WI38 (cell line): ENCODE data around the gene PARD3B.

ENCODE experiments used
- H3K4me3 ChIP-seq: 2 replicates; pipeline ENCODE4 v1.5.1; 2011; ENCODE audit warnings: low read depth, mild to moderate bottlenecking, control low read depth, low read length
- TF ChIP-seq, protein P1 (sequence below): IDR thresholded peaks from 2 replicates; pipeline ENCODE4 v1.5.1; 2012; ENCODE audit warnings: low read depth, mild to moderate bottlenecking, control low read depth, low read length

Gene PARD3B

DNA sequence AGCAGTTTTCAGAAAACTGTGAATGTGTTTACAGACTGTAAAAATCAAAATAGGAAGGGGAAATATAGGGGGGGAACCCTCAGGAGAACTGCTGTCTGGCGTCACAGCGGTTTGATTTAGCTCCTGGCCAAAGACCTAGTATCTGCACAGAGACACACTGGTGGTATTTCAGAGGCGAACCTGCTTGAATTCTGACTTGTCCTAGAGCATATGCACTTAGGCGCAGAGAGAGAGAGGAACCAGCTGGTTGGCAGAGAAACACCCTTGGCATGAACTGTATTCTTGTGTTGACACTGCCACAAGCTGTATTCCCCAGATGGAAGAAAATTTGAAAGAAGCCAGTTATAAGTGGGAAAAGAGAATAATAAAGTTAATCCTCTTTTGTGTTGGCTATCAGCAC, 630.6 kb downstream of the PARD3B start:
- no peak overlapping the region for H3K4me3 ChIP-seq
- TF ChIP-seq, protein P1, sequence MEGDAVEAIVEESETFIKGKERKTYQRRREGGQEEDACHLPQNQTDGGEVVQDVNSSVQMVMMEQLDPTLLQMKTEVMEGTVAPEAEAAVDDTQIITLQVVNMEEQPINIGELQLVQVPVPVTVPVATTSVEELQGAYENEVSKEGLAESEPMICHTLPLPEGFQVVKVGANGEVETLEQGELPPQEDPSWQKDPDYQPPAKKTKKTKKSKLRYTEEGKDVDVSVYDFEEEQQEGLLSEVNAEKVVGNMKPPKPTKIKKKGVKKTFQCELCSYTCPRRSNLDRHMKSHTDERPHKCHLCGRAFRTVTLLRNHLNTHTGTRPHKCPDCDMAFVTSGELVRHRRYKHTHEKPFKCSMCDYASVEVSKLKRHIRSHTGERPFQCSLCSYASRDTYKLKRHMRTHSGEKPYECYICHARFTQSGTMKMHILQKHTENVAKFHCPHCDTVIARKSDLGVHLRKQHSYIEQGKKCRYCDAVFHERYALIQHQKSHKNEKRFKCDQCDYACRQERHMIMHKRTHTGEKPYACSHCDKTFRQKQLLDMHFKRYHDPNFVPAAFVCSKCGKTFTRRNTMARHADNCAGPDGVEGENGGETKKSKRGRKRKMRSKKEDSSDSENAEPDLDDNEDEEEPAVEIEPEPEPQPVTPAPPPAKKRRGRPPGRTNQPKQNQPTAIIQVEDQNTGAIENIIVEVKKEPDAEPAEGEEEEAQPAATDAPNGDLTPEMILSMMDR, result no peak

DNA sequence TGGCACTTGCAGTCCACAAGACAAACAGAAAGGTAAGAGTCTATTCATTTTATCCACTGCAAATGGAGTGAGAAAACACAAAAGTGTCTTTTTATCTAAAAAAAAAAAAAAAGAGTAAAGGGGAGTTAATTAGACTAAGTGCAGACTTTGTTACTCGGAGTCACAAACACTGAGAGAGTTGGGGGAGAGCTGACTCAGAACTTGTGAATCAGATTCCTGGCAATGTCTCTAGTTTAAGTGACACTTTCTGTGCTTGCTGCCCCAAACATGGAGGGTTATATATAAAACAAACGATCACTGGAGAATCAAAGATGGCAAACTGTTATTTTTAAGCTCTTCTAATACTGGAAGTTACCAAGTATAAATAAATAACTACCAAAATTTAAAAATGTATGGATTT, 631.3 kb downstream of the PARD3B start:
- no peak overlapping the region for H3K4me3 ChIP-seq
- TF ChIP-seq, protein P1, result no peak

DNA sequence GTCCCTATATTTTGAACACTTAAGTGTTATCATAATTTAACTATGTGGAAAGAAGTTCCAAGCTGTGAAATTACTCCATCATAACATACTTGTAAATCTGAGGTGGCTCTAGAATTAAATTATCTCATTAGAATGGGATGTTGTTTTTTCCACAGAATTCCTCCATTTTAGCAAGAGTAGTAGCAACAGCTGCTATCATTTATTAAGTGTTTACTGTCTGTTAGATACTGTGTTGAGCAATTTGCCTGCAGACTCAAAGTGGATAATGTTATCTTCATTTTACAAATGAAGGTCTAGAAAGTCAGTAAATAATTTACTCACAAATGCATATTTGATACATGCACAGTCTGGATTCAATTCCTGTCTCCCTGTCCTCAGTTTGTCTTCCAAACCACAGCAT, 632.3 kb downstream of the PARD3B start:
- TF ChIP-seq, protein P1, result no peak
- no peak overlapping the region for H3K4me3 ChIP-seq

DNA sequence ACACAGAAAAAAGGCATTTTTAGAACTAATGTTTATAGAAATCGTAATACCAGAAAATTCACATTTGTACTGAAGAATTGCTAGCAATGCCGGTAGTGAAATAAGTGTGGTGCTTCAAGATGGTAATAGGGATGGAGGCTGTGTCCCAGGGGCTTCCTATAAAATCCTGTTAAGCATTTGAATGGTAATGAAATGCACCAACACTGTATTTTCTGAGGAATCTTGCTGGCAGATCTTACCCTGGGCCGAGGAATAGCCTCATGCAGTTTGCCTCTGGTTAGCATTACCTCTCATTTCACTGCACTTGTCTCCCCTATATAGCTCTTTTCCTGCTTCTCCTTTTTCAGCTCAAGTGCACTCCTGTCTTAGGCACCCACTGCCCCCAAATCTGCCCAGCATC, 635.5 kb downstream of the PARD3B start:
- TF ChIP-seq, protein P1, result no peak
- no peak overlapping the region for H3K4me3 ChIP-seq

DNA sequence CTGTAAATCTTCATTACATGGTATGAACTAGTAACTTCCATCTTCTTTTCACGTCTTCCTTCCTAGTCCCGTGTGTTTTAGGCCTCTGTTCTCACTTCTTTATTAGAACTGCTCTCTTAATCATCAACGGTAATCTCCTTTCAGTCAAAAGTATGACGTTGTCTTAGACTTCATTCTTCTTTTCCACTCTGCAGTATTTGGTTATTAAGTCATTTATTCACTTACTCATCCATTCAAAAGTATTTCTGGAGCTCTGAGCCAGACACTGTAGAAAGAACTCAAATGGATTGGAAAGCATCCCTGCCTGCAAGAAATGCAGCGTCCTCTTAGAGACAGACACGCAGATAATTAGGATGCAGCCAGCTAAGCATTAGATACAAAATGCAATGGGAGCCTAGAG, 642.5 kb downstream of the PARD3B start:
- TF ChIP-seq, protein P1, result no peak

DNA sequence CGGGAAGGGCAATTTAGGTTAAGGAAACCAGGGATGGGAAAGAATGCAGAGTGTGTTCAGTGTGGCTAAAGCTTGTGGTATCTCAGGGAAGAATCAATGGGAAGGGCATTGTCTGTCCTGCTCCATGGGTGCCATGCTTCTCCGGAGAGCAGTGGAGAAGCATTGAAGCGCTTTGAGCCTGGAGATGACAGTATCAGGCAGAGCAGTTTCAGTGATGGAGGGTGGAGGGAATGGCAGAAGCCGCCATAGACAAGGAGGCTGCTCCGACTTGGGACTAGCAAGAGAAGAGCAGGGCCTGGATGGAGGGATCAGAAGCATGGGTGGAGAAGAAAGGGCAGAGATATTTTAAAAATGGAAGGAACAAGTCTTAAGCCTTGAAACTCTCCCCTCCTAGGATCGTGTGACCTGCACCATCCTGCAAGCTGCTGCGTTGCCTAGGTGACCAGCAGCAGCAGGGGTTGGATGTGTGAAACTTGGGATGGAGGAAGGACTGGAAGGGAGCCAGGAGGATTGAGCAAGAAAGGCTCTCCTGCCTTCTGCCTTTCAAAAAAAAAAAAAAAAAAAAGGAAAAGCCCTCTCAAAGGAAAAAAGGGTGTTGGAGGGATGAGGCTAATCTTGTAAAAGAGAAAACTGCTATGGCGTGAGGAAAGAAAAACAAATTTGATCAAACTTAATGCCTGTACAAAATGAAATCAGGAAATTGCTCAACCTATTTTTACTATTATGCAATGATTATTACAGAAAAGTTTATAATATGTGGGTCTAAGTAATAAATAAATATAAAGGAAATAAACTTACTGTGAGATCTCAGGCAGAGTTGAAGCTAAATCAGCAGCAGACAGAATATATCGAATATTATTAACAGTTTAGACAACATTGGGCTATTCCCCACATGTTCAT, 643.2 kb downstream of the PARD3B start:
- TF ChIP-seq, protein P1, result no peak

More for the DNA sequence above, 642.5 kb downstream of the PARD3B start:
- no peak overlapping the region for H3K4me3 ChIP-seq

DNA sequence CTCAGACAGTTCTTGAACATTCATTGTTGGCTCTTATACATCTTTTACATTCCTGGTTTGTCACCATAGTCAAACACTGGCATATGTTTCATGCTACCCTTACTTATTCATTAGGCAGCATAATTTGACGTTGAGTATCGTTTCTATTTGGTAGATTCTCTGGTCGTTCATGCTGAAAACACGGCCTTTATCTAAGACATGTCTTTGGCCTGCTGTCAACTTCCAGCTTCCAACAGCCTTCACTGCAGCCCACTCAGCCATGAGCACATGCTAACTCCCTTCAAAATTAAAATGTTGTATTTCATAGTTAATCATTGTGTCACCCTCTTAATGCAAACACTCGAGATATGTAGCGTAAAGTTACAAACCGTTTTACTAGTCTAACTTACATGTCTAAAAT, 644.0 kb downstream of the PARD3B start:
- no peak overlapping the region for H3K4me3 ChIP-seq
- TF ChIP-seq, protein P1, result no peak

More for the DNA sequence above, 643.2 kb downstream of the PARD3B start:
- no peak overlapping the region for H3K4me3 ChIP-seq
